ENCODE results near the gene PDX1. TPM values are rescaled to one million over a fixed set of nuclear protein-coding genes. Genes with fewer than 3 reads are reported as not detected.

Gene PDX1
- polyA plus RNA-seq, 6 donors from 2014 or later, result not detected

- no peak for DNase-seq
- no peaks in the 10 kb centered on the region for H3K36me3 Mint-ChIP-seq
- H3K4me1 Mint-ChIP-seq, result peaks cover 35 to 57% (median 50%) of the 10 kb centered on the region in 3 donors
- no peak for ATAC-seq (ENCODE audit: low read depth in 2 of 2)
- H3K4me3 Mint-ChIP-seq, result peak overlapping the region in 2 of 8 donors; percentile 22 to 47
- peak overlapping the region in 1 of 6 donors; percentile 86 for H3K27ac Mint-ChIP-seq
- H3K27me3 Mint-ChIP-seq, result peaks cover 63 to 96% (median 85%) of the 10 kb centered on the region in 3 donors
- peaks cover 0 to 4% (median 0%) of the 10 kb centered on the region in 7 donors for H3K9me3 Mint-ChIP-seq
These were observed 45.0 kb downstream of the PDX1 start for GRCh38 chr13:27964741-27965323.

DNA sequence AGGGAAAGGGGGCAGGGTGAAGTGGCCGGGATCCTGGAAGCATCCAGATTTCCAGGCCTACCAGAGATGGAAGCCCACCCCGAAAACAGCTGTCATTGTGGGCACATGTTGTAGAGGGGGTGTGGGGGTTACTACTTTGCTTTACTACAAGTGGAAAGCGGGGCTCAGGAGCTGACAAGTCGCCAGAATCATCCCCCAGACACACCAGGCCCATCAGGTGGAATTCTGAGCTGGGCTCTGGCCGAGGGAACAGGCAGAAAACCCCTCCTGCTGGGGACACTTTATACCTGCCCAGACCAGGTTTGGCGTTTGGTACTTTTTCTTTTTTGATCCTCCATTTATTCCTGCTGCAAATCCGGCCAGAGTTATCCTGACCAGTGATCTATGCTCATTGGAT, 45.5 kb downstream of the PDX1 start:
- H3K36me3 Mint-ChIP-seq, result no peaks in the 10 kb centered on the region
- H3K4me3 Mint-ChIP-seq, result peak overlapping the region in 2 of 8 donors; percentile 47 to 83
- H3K27me3 Mint-ChIP-seq, result peaks cover 63 to 96% (median 85%) of the 10 kb centered on the region in 3 donors
- ATAC-seq (ENCODE audit: low read depth in 2 of 2) (no peak), DNase-seq (no peak)
- H3K9me3 Mint-ChIP-seq, result peaks cover 0 to 1% (median 0%) of the 10 kb centered on the region in 7 donors
- H3K4me1 Mint-ChIP-seq, result peaks cover 33 to 56% (median 47%) of the 10 kb centered on the region in 3 donors
- peak overlapping the region in 1 of 6 donors; percentile 86 for H3K27ac Mint-ChIP-seq

- H3K27ac Mint-ChIP-seq, result peak overlapping the region in 1 of 6 donors; percentile 86
- peak overlapping the region; percentile 35 to 83 (median 67) for H3K4me3 Mint-ChIP-seq
- ATAC-seq (ENCODE audit: low read depth in 2 of 2), result no peak
- H3K4me1 Mint-ChIP-seq, result peaks cover 38 to 59% (median 47%) of the 10 kb centered on the region in 3 donors
- H3K27me3 Mint-ChIP-seq, result peaks cover 63 to 97% (median 90%) of the 10 kb centered on the region in 3 donors
- DNase-seq, result no peak
- H3K36me3 Mint-ChIP-seq, result no peaks in the 10 kb centered on the region
- H3K9me3 Mint-ChIP-seq, result peaks cover 0 to 1% (median 0%) of the 10 kb centered on the region in 7 donors
These were observed 46.2 kb downstream of the PDX1 start for GRCh38 chr13:27965740-27966640.

DNA sequence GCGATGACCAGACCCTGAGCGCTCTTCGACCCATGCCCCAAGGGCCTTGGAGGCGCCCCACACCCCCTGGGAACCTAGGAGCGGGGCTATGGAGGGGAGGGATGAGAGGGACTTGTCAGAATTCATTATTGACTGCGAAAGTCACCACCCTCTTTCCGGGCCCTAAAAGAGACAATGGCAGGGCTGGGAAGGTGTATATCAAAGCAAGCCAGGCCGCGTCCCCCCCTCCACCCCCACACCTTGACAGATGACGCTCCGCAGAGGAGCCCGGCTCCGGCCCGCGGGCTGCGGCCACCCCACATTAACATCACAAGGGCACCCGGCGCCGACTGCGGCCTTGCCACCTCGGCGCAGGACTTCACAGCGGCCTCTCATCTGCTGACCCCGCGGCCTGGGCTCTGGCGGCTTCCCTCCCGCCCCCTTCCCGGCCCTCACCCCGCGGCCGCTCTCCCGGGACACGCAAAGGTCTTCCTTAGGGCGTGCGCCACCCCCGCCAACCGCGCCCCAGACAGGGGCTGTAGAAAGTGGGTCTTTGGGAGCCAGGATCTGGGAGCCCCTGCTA, 46.9 kb downstream of the PDX1 start:
- H3K27ac Mint-ChIP-seq, result peak overlapping the region in 1 of 6 donors; percentile 86
- H3K4me3 Mint-ChIP-seq, result peak overlapping the region; percentile 15 to 87 (median 76)
- peaks cover 0 to 3% (median 0%) of the 10 kb centered on the region in 7 donors for H3K9me3 Mint-ChIP-seq
- ATAC-seq (ENCODE audit: low read depth in 2 of 2), result no peak
- no peaks in the 10 kb centered on the region for H3K36me3 Mint-ChIP-seq
- peaks cover 59 to 97% (median 90%) of the 10 kb centered on the region in 3 donors for H3K27me3 Mint-ChIP-seq
- no peak for DNase-seq
- H3K4me1 Mint-ChIP-seq, result peaks cover 38 to 56% (median 40%) of the 10 kb centered on the region in 3 donors

- DNase-seq (peak; percentile 41), ATAC-seq (ENCODE audit: low read depth in 2 of 2) (peak; percentile 65 to 75)
- Mint-ChIP-seq H3K9me3 (peaks cover 0 to 3% (median 0%) of the 10 kb centered on the region in 7 donors), H3K4me3 (peak overlapping the region; percentile 69 to 88 (median 81)), H3K27me3 (peaks cover 54 to 96% (median 84%) of the 10 kb centered on the region in 3 donors), H3K4me1 (peaks cover 38 to 50% (median 39%) of the 10 kb centered on the region in 3 donors), H3K27ac (peak overlapping the region in 3 of 6 donors; percentile 69 to 91 (median 83)), H3K36me3 (no peaks in the 10 kb centered on the region)
These were observed 47.5 kb downstream of the PDX1 start for GRCh38 chr13:27967203-27967735.

DNA sequence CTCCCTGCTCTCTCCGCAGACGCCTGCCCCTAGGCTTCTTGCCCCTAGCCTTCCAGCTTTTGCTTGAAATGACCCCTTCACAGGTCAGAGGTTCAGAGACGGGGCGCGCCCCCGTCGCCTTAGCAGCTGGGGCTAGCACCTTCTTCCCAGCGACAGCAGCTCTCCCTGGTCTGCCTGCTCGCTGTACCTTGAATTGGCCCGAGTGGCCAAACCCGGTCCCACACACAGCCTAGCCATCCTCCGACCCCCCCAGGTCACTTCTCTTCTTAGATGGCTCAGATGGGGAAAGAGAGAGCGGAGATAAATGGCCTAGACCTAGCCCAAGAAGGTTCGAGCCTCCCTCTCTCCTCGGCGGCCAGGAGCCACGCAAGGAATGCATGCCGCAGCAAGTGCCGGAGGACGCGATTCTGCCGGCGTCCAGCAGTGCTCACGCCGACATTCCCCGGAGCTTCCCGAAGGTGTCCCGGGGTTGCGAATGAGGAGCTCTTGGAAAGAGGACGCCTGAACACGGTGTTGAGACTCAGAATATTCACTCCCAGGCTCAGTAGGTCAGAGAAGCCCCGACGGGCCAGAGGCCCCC, 48.0 kb downstream of the PDX1 start:
- H3K27me3 Mint-ChIP-seq, result peaks cover 49 to 94% (median 79%) of the 10 kb centered on the region in 3 donors
- peak overlapping the region in 3 of 6 donors; percentile 69 to 91 (median 83) for H3K27ac Mint-ChIP-seq

GRCh38 chr13:27968316-27969081, 48.7 kb downstream of the PDX1 start:
- Mint-ChIP-seq H3K27ac (peak overlapping the region in 1 of 6 donors; percentile 78), H3K27me3 (peaks cover 56 to 94% (median 82%) of the 10 kb centered on the region in 3 donors), H3K4me3 (peak overlapping the region; percentile 2 to 87 (median 68)), H3K36me3 (no peaks in the 10 kb centered on the region), H3K4me1 (peaks cover 38 to 47% (median 39%) of the 10 kb centered on the region in 3 donors), H3K9me3 (peaks cover 0 to 3% (median 0%) of the 10 kb centered on the region in 7 donors)
- DNase-seq (no peak), ATAC-seq (ENCODE audit: low read depth in 2 of 2) (peak; percentile 18 to 32)

More for the DNA sequence above, 48.0 kb downstream of the PDX1 start:
- DNase-seq, result no peak
- Mint-ChIP-seq H3K9me3 (peaks cover 0 to 3% (median 0%) of the 10 kb centered on the region in 7 donors), H3K36me3 (no peaks in the 10 kb centered on the region), H3K4me1 (peaks cover 38 to 47% (median 39%) of the 10 kb centered on the region in 3 donors), H3K4me3 (peak overlapping the region; percentile 69 to 88 (median 81))
- ATAC-seq (ENCODE audit: low read depth in 2 of 2), result no peak

GRCh38 chr13:27969082-27969865, 49.5 kb downstream of the PDX1 start, which contains the start of gene CDX2:
Gene CDX2 (minus strand): TSS chr13:27969315. CDS start chr13:27969006, 309 bp downstream.
- Mint-ChIP-seq H3K36me3 (no peaks in the 10 kb centered on the region), H3K27ac (peak within 1 kb of the TSS in 3 of 6 donors; percentile 0 to 90 (median 89)), H3K27me3 (peaks cover 59 to 94% (median 82%) of the 10 kb centered on the region in 3 donors), H3K4me1 (peaks cover 38 to 47% (median 39%) of the 10 kb centered on the region in 3 donors), H3K4me3 (peak within 1 kb of the TSS; percentile 48 to 88 (median 86)), H3K9me3 (peaks cover 0 to 3% (median 0%) of the 10 kb centered on the region in 7 donors)
- DNase-seq, result no peak
- peak; percentile 26 to 37 for ATAC-seq (ENCODE audit: low read depth in 2 of 2)

- Mint-ChIP-seq H3K9me3 (peaks cover 0 to 3% (median 0%) of the 10 kb centered on the region in 7 donors), H3K36me3 (no peaks in the 10 kb centered on the region), H3K27me3 (peaks cover 64 to 96% (median 86%) of the 10 kb centered on the region in 3 donors), H3K27ac (peak overlapping the region in 2 of 6 donors; percentile 0 to 89), H3K4me1 (peaks cover 38 to 47% (median 43%) of the 10 kb centered on the region in 3 donors), H3K4me3 (peak overlapping the region in 7 of 8 donors; percentile 16 to 88 (median 78))
- DNase-seq (no peak), ATAC-seq (ENCODE audit: low read depth in 2 of 2) (no peak)
These were observed 50.0 kb downstream of the PDX1 start for GRCh38 chr13:27969866-27970229.

DNA sequence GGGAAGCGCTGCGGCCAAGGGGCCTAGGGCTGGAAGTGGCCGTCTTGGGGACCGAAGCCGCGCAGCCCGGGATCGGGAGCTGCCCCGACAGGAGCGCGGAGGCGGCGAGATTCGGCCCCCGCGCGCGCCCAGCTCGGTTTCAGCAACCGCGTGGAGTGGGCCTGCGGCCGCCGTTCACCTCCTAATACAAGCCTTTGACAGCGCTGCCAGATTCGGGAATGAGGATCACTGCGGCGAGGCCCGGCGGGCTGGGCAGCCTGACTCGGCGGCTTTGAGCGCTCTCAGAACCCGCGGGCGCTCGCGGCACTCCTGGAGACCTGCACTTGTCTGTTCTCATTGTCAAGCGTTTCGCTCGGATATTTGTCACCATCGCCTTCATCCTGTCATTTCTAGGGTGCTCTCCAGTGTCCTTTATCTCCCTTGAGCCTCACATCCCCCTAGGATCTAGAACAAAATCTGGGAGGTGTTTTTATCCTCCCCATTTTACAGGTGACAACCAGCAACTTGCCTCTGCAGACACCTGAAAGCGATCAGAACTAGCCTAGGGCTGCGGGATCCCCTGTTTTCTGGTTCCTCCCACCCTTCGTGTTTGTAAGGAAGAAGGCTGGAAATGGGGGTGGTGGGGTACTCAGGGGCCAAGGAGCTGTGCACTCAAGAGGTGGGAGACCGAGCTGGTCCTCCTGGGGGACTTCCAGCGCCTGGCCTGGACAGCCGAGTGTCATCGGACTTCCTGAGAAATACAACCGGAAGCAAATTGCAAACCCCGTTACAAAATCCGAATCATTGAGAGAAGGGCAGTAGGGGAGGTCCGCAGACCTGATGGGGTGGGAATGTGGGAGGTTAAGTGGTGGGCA, 50.8 kb downstream of the PDX1 start:
- Mint-ChIP-seq H3K36me3 (no peaks in the 10 kb centered on the region), H3K27ac (peak overlapping the region in 2 of 6 donors; percentile 24 to 65), H3K4me1 (peaks cover 38 to 52% (median 46%) of the 10 kb centered on the region in 3 donors), H3K27me3 (peaks cover 64 to 96% (median 86%) of the 10 kb centered on the region in 3 donors), H3K4me3 (peak overlapping the region in 5 of 8 donors; percentile 31 to 61 (median 56)), H3K9me3 (peaks cover 0 to 3% (median 0%) of the 10 kb centered on the region in 7 donors)
- ATAC-seq (ENCODE audit: low read depth in 2 of 2) (no peak), DNase-seq (no peak)
